ENCODE results near the gene PCGF5.

Gene PCGF5

DNA sequence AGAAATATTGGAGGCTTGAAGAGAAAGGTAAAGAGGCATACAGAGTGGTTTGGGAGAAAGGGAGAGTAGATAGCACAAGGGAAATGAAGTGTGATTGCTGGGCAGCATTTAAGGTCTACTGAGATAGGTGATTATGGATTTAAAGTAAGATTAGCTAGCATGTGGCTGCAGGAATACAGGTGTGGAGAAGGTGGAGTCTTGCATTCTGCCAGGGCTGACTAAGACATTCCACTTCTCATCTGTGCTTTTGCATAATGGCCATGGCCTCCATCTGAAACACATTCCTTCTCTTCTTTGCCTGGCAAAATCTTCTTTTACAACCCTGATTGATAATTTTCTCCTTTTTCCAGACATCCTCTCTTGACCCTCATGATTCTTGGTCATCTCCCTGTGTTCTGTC is 31.6 kb upstream of the PCGF5 start:
- Histone ChIP-seq H3K27me3 (ENCODE audit: insufficient read depth, poor library complexity, severe bottlenecking) (no peaks in the 10 kb centered on the region), H3K4me3 (ENCODE audit: severe bottlenecking) (no peak overlapping the region), H3K9me3 (ENCODE audit: severe bottlenecking) (no peaks in the 10 kb centered on the region), H3K4me1 (ENCODE audit: insufficient read depth, poor library complexity, severe bottlenecking) (no peaks in the 10 kb centered on the region), H3K27ac (ENCODE audit: poor library complexity, severe bottlenecking) (no peak overlapping the region), H3K36me3 (ENCODE audit: low read depth) (no peaks in the 10 kb centered on the region)
- DNase-seq (ENCODE audit: low spot score) (no peak), ATAC-seq (ENCODE audit: low read depth) (no peak)
- no peak for TF ChIP-seq CTCF (IDR thresholded peaks at IDR 0.05; ENCODE audit: poor library complexity, severe bottlenecking)

DNA sequence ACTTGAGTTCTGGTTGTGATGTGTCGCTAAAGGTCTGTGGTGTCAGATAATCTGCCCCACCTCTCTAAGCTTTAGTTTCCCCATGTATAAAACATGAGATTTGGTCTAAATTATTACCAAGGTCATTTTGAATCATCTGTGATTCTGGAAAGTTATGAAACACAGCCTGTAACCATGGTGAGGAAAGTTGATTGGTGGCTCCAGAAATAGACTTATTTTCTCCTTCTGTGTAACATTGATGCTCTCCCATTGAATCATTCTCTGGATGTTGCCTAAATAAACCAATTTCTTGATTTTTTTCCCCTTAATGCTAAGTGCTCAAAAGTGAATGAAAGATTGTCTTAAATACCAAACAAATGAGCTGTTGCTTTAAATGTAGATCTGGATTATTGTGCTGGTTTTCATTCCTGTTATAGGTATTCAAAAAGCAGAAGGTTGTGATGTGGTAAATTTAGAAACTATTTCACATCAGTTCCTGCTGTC is 30.0 kb upstream of the PCGF5 start:
- Histone ChIP-seq H3K27ac (ENCODE audit: poor library complexity, severe bottlenecking) (no peak overlapping the region), H3K4me1 (ENCODE audit: insufficient read depth, poor library complexity, severe bottlenecking) (no peaks in the 10 kb centered on the region), H3K36me3 (ENCODE audit: low read depth) (no peaks in the 10 kb centered on the region), H3K27me3 (ENCODE audit: insufficient read depth, poor library complexity, severe bottlenecking) (no peaks in the 10 kb centered on the region), H3K9me3 (ENCODE audit: severe bottlenecking) (no peaks in the 10 kb centered on the region), H3K4me3 (ENCODE audit: severe bottlenecking) (no peak overlapping the region)
- DNase-seq (ENCODE audit: low spot score) (no peak), ATAC-seq (ENCODE audit: low read depth) (no peak)
- TF ChIP-seq CTCF (IDR thresholded peaks at IDR 0.05; ENCODE audit: poor library complexity, severe bottlenecking), result no peak

DNA sequence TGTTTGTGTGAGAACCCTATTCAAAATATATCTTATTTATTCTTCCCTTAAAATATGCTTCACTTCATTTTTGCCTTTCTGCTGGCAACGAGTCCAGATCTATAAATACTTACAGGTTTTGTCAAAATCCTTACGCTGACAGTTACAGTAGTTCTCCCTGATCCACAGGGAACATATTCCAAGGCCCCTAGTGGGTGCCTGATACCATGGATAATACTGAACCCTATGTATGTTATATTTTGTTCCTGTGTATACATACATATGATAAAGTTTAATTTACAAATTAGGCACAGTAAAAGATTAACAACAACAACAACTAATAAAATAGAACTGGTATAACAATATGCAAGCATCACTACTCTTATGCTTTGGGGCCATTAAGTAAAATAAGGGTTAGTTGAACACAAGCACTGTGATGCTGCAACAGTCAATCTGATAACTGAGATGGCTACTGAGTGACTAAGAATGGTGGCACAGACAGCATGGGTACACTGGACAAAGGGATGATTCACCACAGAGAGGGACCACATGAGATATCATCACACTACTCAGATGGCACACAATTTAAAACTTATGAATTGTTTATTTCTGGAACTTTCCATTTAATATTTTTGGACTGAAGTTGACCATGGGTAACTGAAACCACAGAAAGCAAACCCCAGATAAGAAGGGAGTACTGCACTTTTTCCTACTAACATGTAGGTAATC is 29.4 kb upstream of the PCGF5 start:
- no peak for TF ChIP-seq CTCF (IDR thresholded peaks at IDR 0.05; ENCODE audit: poor library complexity, severe bottlenecking)

GRCh38 chr10:91191584-91191919 is 28.9 kb upstream of the PCGF5 start:
- DNase-seq (ENCODE audit: low spot score) (no peak), ATAC-seq (ENCODE audit: low read depth) (no peak)
- Histone ChIP-seq H3K27ac (ENCODE audit: poor library complexity, severe bottlenecking) (no peak overlapping the region), H3K4me3 (ENCODE audit: severe bottlenecking) (no peak overlapping the region), H3K4me1 (ENCODE audit: insufficient read depth, poor library complexity, severe bottlenecking) (no peaks in the 10 kb centered on the region), H3K27me3 (ENCODE audit: insufficient read depth, poor library complexity, severe bottlenecking) (no peaks in the 10 kb centered on the region), H3K9me3 (ENCODE audit: severe bottlenecking) (no peaks in the 10 kb centered on the region), H3K36me3 (ENCODE audit: low read depth) (no peaks in the 10 kb centered on the region)
- TF ChIP-seq CTCF (IDR thresholded peaks at IDR 0.05; ENCODE audit: poor library complexity, severe bottlenecking), result no peak

More for the DNA sequence above, 29.4 kb upstream of the PCGF5 start:
- no peak overlapping the region for H3K4me3 ChIP-seq (ENCODE audit: severe bottlenecking)
- H3K27ac ChIP-seq (ENCODE audit: poor library complexity, severe bottlenecking), result no peak overlapping the region
- DNase-seq (ENCODE audit: low spot score), result no peak
- H3K27me3 ChIP-seq (ENCODE audit: insufficient read depth, poor library complexity, severe bottlenecking), result no peaks in the 10 kb centered on the region
- no peak for ATAC-seq (ENCODE audit: low read depth)
- H3K36me3 ChIP-seq (ENCODE audit: low read depth), result no peaks in the 10 kb centered on the region
- no peaks in the 10 kb centered on the region for H3K9me3 ChIP-seq (ENCODE audit: severe bottlenecking)
- no peaks in the 10 kb centered on the region for H3K4me1 ChIP-seq (ENCODE audit: insufficient read depth, poor library complexity, severe bottlenecking)

DNA sequence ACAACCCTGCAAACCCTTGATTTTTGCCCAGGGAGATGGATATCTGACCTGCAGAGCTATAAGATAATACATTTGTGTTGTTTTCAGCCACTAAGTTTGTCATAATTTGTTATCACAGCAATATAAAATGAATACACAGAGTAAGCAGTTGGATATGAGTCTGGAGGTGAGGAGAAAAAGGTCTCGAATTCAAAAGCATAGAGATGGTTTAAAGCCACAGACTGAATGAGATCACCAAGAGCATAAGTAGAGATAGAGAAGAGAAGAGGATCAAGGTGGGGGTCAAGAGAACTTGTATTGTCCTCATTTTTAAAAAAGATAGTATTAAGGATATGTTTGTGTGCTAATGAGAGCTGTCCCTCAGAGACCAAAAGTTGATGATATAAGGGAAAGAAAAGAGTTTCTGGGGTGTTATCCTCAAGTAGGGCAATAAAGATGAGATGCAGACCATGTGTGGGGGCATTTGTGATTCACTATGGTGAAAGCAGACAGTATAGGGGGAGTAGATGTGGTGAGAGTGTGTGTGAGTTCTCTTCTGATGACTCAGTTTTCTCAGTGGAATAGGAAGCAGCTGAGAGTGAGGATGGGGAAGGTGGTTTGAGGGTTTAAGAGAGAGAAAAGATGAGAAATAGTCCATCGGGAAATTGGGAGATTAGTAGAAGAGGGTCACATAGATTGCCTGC is 25.8 kb upstream of the PCGF5 start:
- no peaks in the 10 kb centered on the region for H3K9me3 ChIP-seq (ENCODE audit: severe bottlenecking)
- no peaks in the 10 kb centered on the region for H3K36me3 ChIP-seq (ENCODE audit: low read depth)
- ATAC-seq (ENCODE audit: low read depth) (no peak), DNase-seq (ENCODE audit: low spot score) (no peak)
- no peaks in the 10 kb centered on the region for H3K27me3 ChIP-seq (ENCODE audit: insufficient read depth, poor library complexity, severe bottlenecking)
- H3K27ac ChIP-seq (ENCODE audit: poor library complexity, severe bottlenecking), result no peak overlapping the region
- H3K4me3 ChIP-seq (ENCODE audit: severe bottlenecking), result no peak overlapping the region
- no peak for TF ChIP-seq CTCF (IDR thresholded peaks at IDR 0.05; ENCODE audit: poor library complexity, severe bottlenecking)
- no peaks in the 10 kb centered on the region for H3K4me1 ChIP-seq (ENCODE audit: insufficient read depth, poor library complexity, severe bottlenecking)
